ENCODE results near the gene GASK1A. TPM values are rescaled to one million over a fixed set of nuclear protein-coding genes. Genes with fewer than 3 reads are reported as not detected.

Gene GASK1A
- total RNA-seq, 1 experiment from 2014 or later: not detected

GRCh38 chr3:43072361-43072760 lies 93.2 kb downstream of the GASK1A start:
- in situ Hi-C loops (cut with HindIII; ENCODE audit: low pct_unique_long_range_greater_than_20kb, low sequenced_read_pairs): no loop called here
- no peak overlapping the region for H3K4me3 ChIP-seq (ENCODE audit: low read depth in 2 of 2, low read length in 2 of 2)
- no peaks in the 10 kb centered on the region for H3K27me3 ChIP-seq (ENCODE audit: control insufficient read depth, insufficient read depth, low read length)
- POLR2A ChIA-PET: no interaction called here
- H3K9me3 ChIP-seq (ENCODE audit: control insufficient read depth, insufficient read depth, low read depth, low read length): no peaks in the 10 kb centered on the region
- no peak overlapping the region for H3K27ac ChIP-seq (ENCODE audit: low read length)
- no TSS peak for BruUV-seq (replicated peaks)
- TF ChIP-seq CTCF (IDR thresholded peaks at IDR 0.05): no peak
- no peak for TF ChIP-seq POLR2AphosphoS5 (IDR thresholded peaks at IDR 0.05; ENCODE audit: low read depth, low read length)
- TF ChIP-seq TCF7L2 (IDR thresholded peaks at IDR 0.05; ENCODE audit: low read depth, low read length): no peak
- no peak for TF ChIP-seq SIN3A (IDR thresholded peaks at IDR 0.05; ENCODE audit: borderline replicate concordance, insufficient read depth, low read depth, low read length)
- TF ChIP-seq REST (IDR thresholded peaks at IDR 0.05; ENCODE audit: insufficient read depth in 1 of 2, low read depth in 2 of 2, low read length in 1 of 2): no peak
- no peaks in the 10 kb centered on the region for H3K4me1 ChIP-seq (ENCODE audit: control insufficient read depth, insufficient read depth, low read length)
- DNase-seq (ENCODE audit: low read depth, low spot score) (no peak), ATAC-seq (no peak)
- no peaks in the 10 kb centered on the region for H3K36me3 ChIP-seq (ENCODE audit: control insufficient read depth, insufficient read depth, low read length)
- intact Hi-C loops (cut with micrococcal nuclease; ENCODE audit: unreplicated experiment): no loop called here
- CTCF ChIA-PET: no interaction called here

GRCh38 chr3:43073116-43073835 lies 94.2 kb downstream of the GASK1A start:
- CTCF ChIA-PET: interaction anchor here (0.7 kb wide), 1 partner anchor 1555 kb away, joined by 3 read pairs; no protein-coding TSS in a partner anchor
- ATAC-seq (no peak), DNase-seq (ENCODE audit: low read depth, low spot score) (no peak)
- POLR2A ChIA-PET: no interaction called here
- in situ Hi-C loops (cut with HindIII; ENCODE audit: low pct_unique_long_range_greater_than_20kb, low sequenced_read_pairs) (no loop called here), intact Hi-C loops (cut with micrococcal nuclease; ENCODE audit: unreplicated experiment) (no loop called here)
- no peak overlapping the region for H3K4me3 ChIP-seq (ENCODE audit: low read depth in 2 of 2, low read length in 2 of 2)
- no peaks in the 10 kb centered on the region for H3K36me3 ChIP-seq (ENCODE audit: control insufficient read depth, insufficient read depth, low read length)
- TF ChIP-seq POLR2AphosphoS5 (IDR thresholded peaks at IDR 0.05; ENCODE audit: low read depth, low read length) (no peak), SIN3A (IDR thresholded peaks at IDR 0.05; ENCODE audit: borderline replicate concordance, insufficient read depth, low read depth, low read length) (no peak), TCF7L2 (IDR thresholded peaks at IDR 0.05; ENCODE audit: low read depth, low read length) (no peak), CTCF (IDR thresholded peaks at IDR 0.05) (no peak), REST (IDR thresholded peaks at IDR 0.05; ENCODE audit: insufficient read depth in 1 of 2, low read depth in 2 of 2, low read length in 1 of 2) (no peak)
- no peaks in the 10 kb centered on the region for H3K27me3 ChIP-seq (ENCODE audit: control insufficient read depth, insufficient read depth, low read length)
- BruUV-seq (replicated peaks): no TSS peak
- no peaks in the 10 kb centered on the region for H3K4me1 ChIP-seq (ENCODE audit: control insufficient read depth, insufficient read depth, low read length)
- no peaks in the 10 kb centered on the region for H3K9me3 ChIP-seq (ENCODE audit: control insufficient read depth, insufficient read depth, low read depth, low read length)
- no peak overlapping the region for H3K27ac ChIP-seq (ENCODE audit: low read length)
